Melanocyte of skin (primary cell): ENCODE results near the gene SLC10A1. TPM values are rescaled to one million over a fixed set of nuclear protein-coding genes. Genes with fewer than 3 reads are reported as not detected.

Experiments used
- small RNA-seq, 2 donors: library from RNA; depleted of rRNA; stranded (forward); fragments of <200 nt; gene quantifications; one replicate each; pipeline ENCODE3, GENCODE V24; 2012
- total RNA-seq, 2 donors: library from RNA; depleted of rRNA; stranded (reverse); fragments of >200 nt; gene quantifications; 2 replicates each; pipeline ENCODE4 v1.2.3, GENCODE V29; 2012

SLC10A1 gene
- total RNA-seq: not detected

GRCh38 chr14:69796797-69797500 lies at the start of gene SLC10A1:
TSS of gene SLC10A1 (minus strand) at chr14:69797241. CDS start at chr14:69797155, 86 bp downstream.

GRCh38 chr14:69766984-69767368 lies 30.1 kb downstream of the SLC10A1 start, which contains the start of gene SRSF5:
TSS of gene SRSF5 (plus strand) at chr14:69767142. CDS start at chr14:69768157, 1,015 bp downstream.

Small RNA genes within 50 kb of the gene (small RNA-seq; reads per million reads assigned to genes)
- 0 reads per million in 2 donors for gene RF00614

Other genes starting within 250 kb of the SLC10A1 start
- gene CCDC177, start 222.4 kb downstream of the SLC10A1 start, total RNA-seq: not detected
- gene SUSD6, start 185.6 kb downstream of the SLC10A1 start, total RNA-seq: 10 to 100 TPM; 12.3 to 26.5 TPM
- 100 to 1,000 TPM; 144 to 151 TPM for gene SRSF5, start 30.1 kb downstream of the SLC10A1 start, total RNA-seq
- under 1 TPM; 0.33 to 0.69 TPM for gene SMOC1, start 82.2 kb upstream of the SLC10A1 start, total RNA-seq